HepG2 (cell line): ENCODE measurements around the gene ARMC5. TPM values are rescaled to one million over a fixed set of nuclear protein-coding genes. Genes with fewer than 3 reads are reported as not detected.

Experiments
- ATF5 ChIP-seq: sonication (generic); formaldehyde crosslinking; IDR thresholded peaks from 2 replicates; pipeline ENCODE4 v1.4.0; 2020; ENCODE audit warnings: mild to moderate bottlenecking, low read depth, missing genetic modification reagents
- BRF2 ChIP-seq: sonication (generic); formaldehyde crosslinking; IDR thresholded peaks from 2 replicates; pipeline ENCODE4 v1.8.1; 2022; ENCODE audit warnings: mild to moderate bottlenecking, missing genetic modification reagents
- CREM ChIP-seq, 2 experiments: sonication (generic) in 1 of 2; formaldehyde crosslinking in 1 of 2; IDR thresholded peaks; 2 replicates each; pipeline versions ENCODE4 v1.4.0 to v1.6.1; 2016 to 2020; ENCODE audit warnings: antibody characterized with exemption in 1 of 2, mild to moderate bottlenecking in 1 of 2, missing genetic modification reagents in 1 of 2
- ETV6 ChIP-seq: sonication (generic); formaldehyde crosslinking; conservative IDR thresholded peaks from 2 replicates; pipeline ENCODE4 v1.4.0; 2020; ENCODE audit warnings: missing genetic modification reagents
- GLI4 ChIP-seq: sonication (generic); formaldehyde crosslinking; IDR thresholded peaks from 2 replicates; pipeline ENCODE4 v1.5.1; 2020; ENCODE audit warnings: missing genetic modification reagents, mild to moderate bottlenecking, moderate library complexity, borderline replicate concordance
- IKZF4 ChIP-seq: sonication (generic); formaldehyde crosslinking; IDR thresholded peaks from 2 replicates; pipeline ENCODE4 v1.5.1; 2020; ENCODE audit warnings: borderline replicate concordance, mild to moderate bottlenecking, low read depth, missing genetic modification reagents; ENCODE audit errors: not compliant biosample characterization
- JUND ChIP-seq: sonication (generic); formaldehyde crosslinking; IDR thresholded peaks from 2 replicates; pipeline ENCODE4 v1.8.0; 2022; ENCODE audit warnings: mild to moderate bottlenecking, missing genetic modification reagents
- NCOA2 ChIP-seq: sonication (generic); formaldehyde crosslinking; IDR thresholded peaks from 2 replicates; pipeline ENCODE4 v1.8.0; 2022; ENCODE audit warnings: inconsistent platforms
- PAF1 ChIP-seq: IDR thresholded peaks from 2 replicates; pipeline ENCODE4 v1.6.1; 2016; ENCODE audit warnings: missing genetic modification reagents, missing compliant biosample characterization
- RBFOX2 ChIP-seq: fragments of 200-400 bp; formaldehyde crosslinking; IDR thresholded peaks from 2 replicates; pipeline ENCODE4 v1.6.1; 2017; ENCODE audit warnings: low read depth, mild to moderate bottlenecking, low read length
- SRSF9 ChIP-seq: fragments of 200-400 bp; formaldehyde crosslinking; IDR thresholded peaks from 2 replicates; pipeline ENCODE4 v1.6.1; 2018; ENCODE audit warnings: borderline replicate concordance, mild to moderate bottlenecking, low read depth, low read length; ENCODE audit not compliant: insufficient read depth, poor library complexity, severe bottlenecking
- YY1 ChIP-seq: IDR thresholded peaks from 2 replicates; pipeline ENCODE4 v1.6.1; 2011; ENCODE audit warnings: low read length, low read depth, moderate library complexity, mild to moderate bottlenecking; ENCODE audit not compliant: insufficient read depth, insufficient replicate concordance
- ZFAT ChIP-seq: sonication (generic); formaldehyde crosslinking; conservative IDR thresholded peaks from 2 replicates; pipeline ENCODE4 v1.8.1; 2023; ENCODE audit warnings: missing genetic modification reagents, inconsistent platforms
- ZFP36L1 ChIP-seq: sonication (generic); formaldehyde crosslinking; IDR thresholded peaks from 2 replicates; pipeline ENCODE4 v1.8.0; 2022; ENCODE audit warnings: mild to moderate bottlenecking, missing genetic modification reagents, moderate library complexity
- ZNF10 ChIP-seq: sonication (generic); formaldehyde crosslinking; IDR thresholded peaks from 2 replicates; pipeline ENCODE4 v1.4.0; 2020; ENCODE audit warnings: mild to moderate bottlenecking, low read depth, missing genetic modification reagents, borderline replicate concordance
- ZNF160 ChIP-seq: sonication (generic); formaldehyde crosslinking; IDR thresholded peaks from 2 replicates; pipeline ENCODE4 v1.8.0; 2022; ENCODE audit warnings: mild to moderate bottlenecking, inconsistent platforms, missing genetic modification reagents
- polyA plus RNA-seq, 8 experiments: library from polyadenylated mRNA; depleted of rRNA in 3 of 8; stranded (reverse) in 7 of 8; unstranded in 1 of 8; fragments of >200 nt; fragmentation: Illumina TruSeq in 4 of 8; extraction: Trizol in 4 of 8; gene quantifications; 2 replicates each; pipeline versions ENCODE4 v1.2.1 to v1.2.3, GENCODE V29; 2011 to 2016; ENCODE audit warnings: low read depth in 4 of 8, missing spikeins in 1 of 8, mixed read lengths in 1 of 8; ENCODE audit not compliant: insufficient read depth in 1 of 8
- total RNA-seq, 5 experiments: library from RNA; depleted of rRNA; stranded (reverse); fragments of >200 nt; fragmentation: Illumina TruSeq; extraction: Trizol; gene quantifications; 2 replicates each; pipeline ENCODE4 v1.2.3, GENCODE V29; 2016; ENCODE audit warnings: low read depth in 1 of 5
- TF ChIP-seq, protein P1 (sequence below): IDR thresholded peaks from 2 replicates; pipeline ENCODE4 v1.6.1; 2016; ENCODE audit warnings: missing genetic modification reagents, missing compliant biosample characterization
- TF ChIP-seq, protein P2 (sequence below): IDR thresholded peaks from 2 replicates; pipeline ENCODE4 v1.4.0; 2020; ENCODE audit warnings: mild to moderate bottlenecking, missing genetic modification reagents
- TF ChIP-seq, protein P3 (sequence below): sonication (generic); formaldehyde crosslinking; IDR thresholded peaks from 2 replicates; pipeline ENCODE4 v1.5.1; 2020; ENCODE audit warnings: mild to moderate bottlenecking, moderate library complexity, missing genetic modification reagents

The ARMC5 gene
- total and polyA plus RNA-seq, 2 of the 13 experiments (the other 11 are each of a cell fraction or from before 2014, with no cell fraction given) = 10.8 to 22.3 TPM

DNA sequence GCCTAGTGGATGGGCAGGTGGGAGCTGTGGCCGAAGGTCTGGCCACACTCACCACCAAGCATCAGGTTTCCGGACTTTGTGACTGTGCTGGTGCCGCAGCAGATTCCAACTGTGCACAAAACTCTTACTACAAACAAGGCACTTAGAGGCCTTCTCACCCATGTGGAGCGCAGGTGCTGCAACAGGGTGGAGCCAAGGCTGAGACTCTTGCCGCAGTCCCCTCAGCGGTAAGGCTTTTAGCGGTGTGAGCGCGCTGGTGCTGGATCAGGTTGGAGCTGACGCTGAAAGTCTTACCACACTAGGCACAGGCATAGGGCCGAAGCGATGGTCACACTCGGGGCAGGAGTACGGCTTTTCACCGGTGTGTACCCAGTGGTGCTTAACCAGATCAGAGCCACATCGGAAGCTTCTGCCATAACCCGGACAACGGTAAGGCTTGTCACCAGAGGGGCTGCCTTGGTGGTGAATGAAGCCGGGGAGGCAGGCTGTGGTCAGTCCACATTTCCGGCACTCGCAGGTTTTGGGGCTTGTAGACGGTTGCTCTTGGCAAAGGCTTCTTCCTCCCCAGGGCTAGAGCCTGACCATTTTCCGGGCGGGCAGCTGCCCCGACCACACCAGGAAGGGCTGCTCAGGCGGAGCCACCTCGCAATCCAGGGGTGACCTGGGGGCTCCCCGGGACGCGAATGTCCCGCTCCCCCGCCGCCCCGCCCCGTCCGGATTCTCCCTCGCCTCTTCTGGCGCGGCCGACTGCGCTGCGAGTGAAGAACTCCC, 1.0 kb upstream of the ARMC5 start (continued):
- TF ChIP-seq CREM (IDR thresholded peaks at IDR 0.05) (peak; percentile 52; the same call in 1 of the 2 replicates), CREM (CRISPR knock-in tag; IDR thresholded peaks at IDR 0.05) (no peak), ATF5 (CRISPR knock-in tag) (0 out of 2 replicates have a peak, but pooled peaks have one; percentile 71), IKZF4 (peak; percentile 80), RBFOX2 (0 out of 2 replicates have a peak, but pooled peaks have one; percentile 23), ZFAT (CRISPR knock-in tag) (peak; percentile 78; the same call in 1 of the 2 replicates), NCOA2 (CRISPR knock-in tag) (peak; percentile 72), ETV6 (CRISPR knock-in tag) (0 out of 2 replicates have a peak, but pooled peaks have one; percentile 35), BRF2 (CRISPR knock-in tag) (peak; percentile 87; the same call in 1 of the 2 replicates), ZNF160 (peak; percentile 52; the same call in 1 of the 2 replicates), ZFP36L1 (peak; percentile 95), GLI4 (CRISPR knock-in tag) (no peak), ZNF10 (CRISPR knock-in tag) (no peak), JUND (CRISPR knock-in tag) (peak; percentile 73; the same call in 1 of the 2 replicates), SRSF9 (no peak), YY1 (peak; percentile 68), PAF1 (CRISPR knock-in tag) (no peak)
- TF ChIP-seq, protein P1, sequence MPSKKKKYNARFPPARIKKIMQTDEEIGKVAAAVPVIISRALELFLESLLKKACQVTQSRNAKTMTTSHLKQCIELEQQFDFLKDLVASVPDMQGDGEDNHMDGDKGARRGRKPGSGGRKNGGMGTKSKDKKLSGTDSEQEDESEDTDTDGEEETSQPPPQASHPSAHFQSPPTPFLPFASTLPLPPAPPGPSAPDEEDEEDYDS = peak; percentile 91
- TF ChIP-seq, protein P2, sequence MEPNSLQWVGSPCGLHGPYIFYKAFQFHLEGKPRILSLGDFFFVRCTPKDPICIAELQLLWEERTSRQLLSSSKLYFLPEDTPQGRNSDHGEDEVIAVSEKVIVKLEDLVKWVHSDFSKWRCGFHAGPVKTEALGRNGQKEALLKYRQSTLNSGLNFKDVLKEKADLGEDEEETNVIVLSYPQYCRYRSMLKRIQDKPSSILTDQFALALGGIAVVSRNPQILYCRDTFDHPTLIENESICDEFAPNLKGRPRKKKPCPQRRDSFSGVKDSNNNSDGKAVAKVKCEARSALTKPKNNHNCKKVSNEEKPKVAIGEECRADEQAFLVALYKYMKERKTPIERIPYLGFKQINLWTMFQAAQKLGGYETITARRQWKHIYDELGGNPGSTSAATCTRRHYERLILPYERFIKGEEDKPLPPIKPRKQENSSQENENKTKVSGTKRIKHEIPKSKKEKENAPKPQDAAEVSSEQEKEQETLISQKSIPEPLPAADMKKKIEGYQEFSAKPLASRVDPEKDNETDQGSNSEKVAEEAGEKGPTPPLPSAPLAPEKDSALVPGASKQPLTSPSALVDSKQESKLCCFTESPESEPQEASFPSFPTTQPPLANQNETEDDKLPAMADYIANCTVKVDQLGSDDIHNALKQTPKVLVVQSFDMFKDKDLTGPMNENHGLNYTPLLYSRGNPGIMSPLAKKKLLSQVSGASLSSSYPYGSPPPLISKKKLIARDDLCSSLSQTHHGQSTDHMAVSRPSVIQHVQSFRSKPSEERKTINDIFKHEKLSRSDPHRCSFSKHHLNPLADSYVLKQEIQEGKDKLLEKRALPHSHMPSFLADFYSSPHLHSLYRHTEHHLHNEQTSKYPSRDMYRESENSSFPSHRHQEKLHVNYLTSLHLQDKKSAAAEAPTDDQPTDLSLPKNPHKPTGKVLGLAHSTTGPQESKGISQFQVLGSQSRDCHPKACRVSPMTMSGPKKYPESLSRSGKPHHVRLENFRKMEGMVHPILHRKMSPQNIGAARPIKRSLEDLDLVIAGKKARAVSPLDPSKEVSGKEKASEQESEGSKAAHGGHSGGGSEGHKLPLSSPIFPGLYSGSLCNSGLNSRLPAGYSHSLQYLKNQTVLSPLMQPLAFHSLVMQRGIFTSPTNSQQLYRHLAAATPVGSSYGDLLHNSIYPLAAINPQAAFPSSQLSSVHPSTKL (CRISPR knock-in tag) = peak; percentile 81
- TF ChIP-seq, protein P3, sequence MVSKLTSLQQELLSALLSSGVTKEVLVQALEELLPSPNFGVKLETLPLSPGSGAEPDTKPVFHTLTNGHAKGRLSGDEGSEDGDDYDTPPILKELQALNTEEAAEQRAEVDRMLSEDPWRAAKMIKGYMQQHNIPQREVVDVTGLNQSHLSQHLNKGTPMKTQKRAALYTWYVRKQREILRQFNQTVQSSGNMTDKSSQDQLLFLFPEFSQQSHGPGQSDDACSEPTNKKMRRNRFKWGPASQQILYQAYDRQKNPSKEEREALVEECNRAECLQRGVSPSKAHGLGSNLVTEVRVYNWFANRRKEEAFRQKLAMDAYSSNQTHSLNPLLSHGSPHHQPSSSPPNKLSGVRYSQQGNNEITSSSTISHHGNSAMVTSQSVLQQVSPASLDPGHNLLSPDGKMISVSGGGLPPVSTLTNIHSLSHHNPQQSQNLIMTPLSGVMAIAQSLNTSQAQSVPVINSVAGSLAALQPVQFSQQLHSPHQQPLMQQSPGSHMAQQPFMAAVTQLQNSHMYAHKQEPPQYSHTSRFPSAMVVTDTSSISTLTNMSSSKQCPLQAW (CRISPR knock-in tag) = peak; percentile 31; the same call in 1 of the 2 replicates
